HepG2 (cell line): ENCODE results near the gene ELAC1. TPM values are rescaled to one million over a fixed set of nuclear protein-coding genes. Genes with fewer than 3 reads are reported as not detected.

Source experiments
- AHDC1 ChIP-seq: sonication (generic); formaldehyde crosslinking; IDR thresholded peaks from 2 replicates; pipeline ENCODE4 v1.5.1; 2020; ENCODE audit warnings: mild to moderate bottlenecking, missing genetic modification reagents, borderline replicate concordance
- CC2D1A ChIP-seq: sonication (generic); formaldehyde crosslinking; IDR thresholded peaks from 2 replicates; pipeline ENCODE4 v1.8.1; 2023; ENCODE audit warnings: mild to moderate bottlenecking, missing genetic modification reagents
- ELF1 ChIP-seq: sonication (generic); formaldehyde crosslinking; IDR thresholded peaks from 2 replicates; pipeline ENCODE4 v1.4.0; 2020; ENCODE audit warnings: missing genetic modification reagents
- IKZF1 ChIP-seq: fragments of 450-650 bp; IDR thresholded peaks from 2 replicates; pipeline ENCODE4 v1.7.1; 2016
- MAX ChIP-seq: IDR thresholded peaks from 2 replicates; pipeline ENCODE4 v1.6.1; 2012; ENCODE audit warnings: inconsistent platforms
- MTF2 ChIP-seq: sonication (generic); formaldehyde crosslinking; IDR thresholded peaks from 2 replicates; pipeline ENCODE4 v1.5.0; 2020; ENCODE audit warnings: missing genetic modification reagents, borderline replicate concordance
- NFE2L2 ChIP-seq: fragments of 150-350 bp; IDR thresholded peaks from 2 replicates; pipeline ENCODE4 v1.6.1; 2014; ENCODE audit warnings: low read length
- NFKB2 ChIP-seq: sonication (generic); formaldehyde crosslinking; IDR thresholded peaks from 2 replicates; pipeline ENCODE4 v1.4.0; 2020; ENCODE audit warnings: missing genetic modification reagents, borderline replicate concordance
- RBM39 ChIP-seq: fragments of 200-400 bp; formaldehyde crosslinking; IDR thresholded peaks from one replicate; pipeline ENCODE4 v1.6.1; 2018; ENCODE audit warnings: antibody characterized with exemption, mild to moderate bottlenecking, low read depth, low read length; ENCODE audit not compliant: poor library complexity, severe bottlenecking
- SAP130 ChIP-seq: IDR thresholded peaks from 2 replicates; pipeline ENCODE4 v1.6.1; 2016; ENCODE audit warnings: low read depth
- SSRP1 ChIP-seq: IDR thresholded peaks from 2 replicates; pipeline ENCODE4 v1.6.1; 2016; ENCODE audit warnings: control low read depth
- ZFP1 ChIP-seq: IDR thresholded peaks from 2 replicates; pipeline ENCODE4 v1.6.1; 2016
- ZIK1 ChIP-seq: sonication (generic); formaldehyde crosslinking; IDR thresholded peaks from 2 replicates; pipeline ENCODE4 v1.5.0; 2020; ENCODE audit warnings: mild to moderate bottlenecking, low read depth, missing genetic modification reagents, borderline replicate concordance
- ZNF180 ChIP-seq: sonication (generic); formaldehyde crosslinking; IDR thresholded peaks from 2 replicates; pipeline ENCODE4 v1.4.0; 2020; ENCODE audit warnings: low read depth, missing genetic modification reagents, borderline replicate concordance
- ZNF510 ChIP-seq: sonication (generic); formaldehyde crosslinking; IDR thresholded peaks from 2 replicates; pipeline ENCODE4 v1.4.0; 2020; ENCODE audit warnings: low read depth, mild to moderate bottlenecking, missing genetic modification reagents
- ZNF598 ChIP-seq: sonication (generic); formaldehyde crosslinking; IDR thresholded peaks from 2 replicates; pipeline ENCODE4 v1.5.1; 2020; ENCODE audit warnings: mild to moderate bottlenecking, missing genetic modification reagents, borderline replicate concordance
- ZNF761 ChIP-seq: sonication (generic); formaldehyde crosslinking; conservative IDR thresholded peaks from 2 replicates; pipeline ENCODE4 v1.4.0; 2020; ENCODE audit warnings: mild to moderate bottlenecking, missing genetic modification reagents
- polyA plus RNA-seq, 8 experiments: library from polyadenylated mRNA; depleted of rRNA in 3 of 8; stranded (reverse) in 7 of 8; unstranded in 1 of 8; fragments of >200 nt; fragmentation: Illumina TruSeq in 4 of 8; extraction: Trizol in 4 of 8; gene quantifications; 2 replicates each; pipeline versions ENCODE4 v1.2.1 to v1.2.3, GENCODE V29; 2011 to 2016; ENCODE audit warnings: low read depth in 4 of 8, missing spikeins in 1 of 8, mixed read lengths in 1 of 8; ENCODE audit not compliant: insufficient read depth in 1 of 8
- total RNA-seq, 5 experiments: library from RNA; depleted of rRNA; stranded (reverse); fragments of >200 nt; fragmentation: Illumina TruSeq; extraction: Trizol; gene quantifications; 2 replicates each; pipeline ENCODE4 v1.2.3, GENCODE V29; 2016; ENCODE audit warnings: low read depth in 1 of 5
- TF ChIP-seq, protein P1 (sequence below): sonication (generic); formaldehyde crosslinking; IDR thresholded peaks from 2 replicates; pipeline ENCODE4 v1.4.0; 2020; ENCODE audit warnings: missing genetic modification reagents, mild to moderate bottlenecking, borderline replicate concordance
- TF ChIP-seq, protein P2 (sequence below): sonication (generic); formaldehyde crosslinking; IDR thresholded peaks from 2 replicates; pipeline ENCODE4 v1.9.0; 2022; ENCODE audit warnings: missing genetic modification reagents, mild to moderate bottlenecking, borderline replicate concordance

Gene ELAC1
- total and polyA plus RNA-seq, 2 of the 13 experiments (the other 11 are each of a cell fraction or from before 2014, with no cell fraction given): 1.9 to 3.6 TPM

DNA sequence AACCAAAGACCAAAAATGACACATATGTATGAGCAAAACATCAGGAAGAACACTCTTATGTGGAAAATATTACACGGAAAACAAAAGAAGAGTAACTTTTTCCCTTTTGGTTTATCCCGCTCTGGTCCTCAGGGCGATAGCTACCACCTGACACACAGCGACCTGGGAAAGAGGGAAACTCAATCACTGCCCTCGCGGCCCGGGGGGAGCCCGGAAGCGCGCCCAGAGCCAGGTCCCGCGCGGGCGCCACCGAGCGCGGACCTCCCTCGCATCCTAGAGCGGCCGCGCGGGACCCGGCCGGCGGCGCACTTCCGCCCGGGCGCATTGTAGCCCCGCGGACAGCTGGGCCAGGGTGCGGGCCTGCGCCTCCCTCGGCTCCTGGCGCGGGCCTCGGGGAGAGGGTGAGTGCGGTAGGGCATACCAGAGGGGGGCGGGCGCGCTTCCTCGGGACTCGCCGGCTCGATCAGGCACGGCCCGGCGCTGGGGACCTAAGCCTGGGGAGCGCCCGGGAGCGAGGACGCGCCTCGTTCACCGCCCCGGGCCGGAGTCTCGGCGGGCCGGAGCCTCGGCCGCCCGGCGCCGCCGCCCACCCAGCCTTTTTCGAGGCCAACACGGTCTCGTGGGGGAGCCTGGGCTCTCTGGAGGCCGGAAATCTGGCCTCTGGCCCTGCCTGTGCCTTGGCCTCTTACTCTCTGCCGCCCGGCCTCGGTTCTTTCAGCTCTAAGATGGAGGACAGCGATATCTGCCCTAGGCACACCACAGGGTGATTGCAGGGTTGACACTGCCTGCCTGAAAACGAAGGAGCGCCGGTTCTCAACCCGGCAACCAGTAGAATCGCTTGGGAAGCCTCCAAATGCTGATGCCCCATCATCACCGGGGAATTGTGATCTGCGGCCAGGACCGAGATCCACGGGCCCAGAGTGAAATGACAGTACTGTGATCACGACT, at the start of gene ELAC1 (continued):
- TF ChIP-seq, protein P1, sequence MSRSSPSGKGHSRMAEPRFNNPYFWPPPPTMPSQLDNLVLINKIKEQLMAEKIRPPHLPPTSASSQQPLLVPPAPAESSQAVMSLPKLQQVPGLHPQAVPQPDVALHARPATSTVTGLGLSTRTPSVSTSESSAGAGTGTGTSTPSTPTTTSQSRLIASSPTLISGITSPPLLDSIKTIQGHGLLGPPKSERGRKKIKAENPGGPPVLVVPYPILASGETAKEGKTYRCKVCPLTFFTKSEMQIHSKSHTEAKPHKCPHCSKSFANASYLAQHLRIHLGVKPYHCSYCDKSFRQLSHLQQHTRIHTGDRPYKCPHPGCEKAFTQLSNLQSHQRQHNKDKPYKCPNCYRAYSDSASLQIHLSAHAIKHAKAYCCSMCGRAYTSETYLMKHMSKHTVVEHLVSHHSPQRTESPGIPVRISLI (CRISPR knock-in tag): no peak
- peak; percentile 79 for TF ChIP-seq SAP130 (CRISPR knock-in tag)
- no peak for TF ChIP-seq ZIK1 (CRISPR knock-in tag)
- TF ChIP-seq NFKB2 (CRISPR knock-in tag): peak; percentile 29; the same call in 1 of the 2 replicates
- peak; percentile 83 for TF ChIP-seq MAX
- TF ChIP-seq ZNF598 (CRISPR knock-in tag): no peak
- TF ChIP-seq, protein P2, sequence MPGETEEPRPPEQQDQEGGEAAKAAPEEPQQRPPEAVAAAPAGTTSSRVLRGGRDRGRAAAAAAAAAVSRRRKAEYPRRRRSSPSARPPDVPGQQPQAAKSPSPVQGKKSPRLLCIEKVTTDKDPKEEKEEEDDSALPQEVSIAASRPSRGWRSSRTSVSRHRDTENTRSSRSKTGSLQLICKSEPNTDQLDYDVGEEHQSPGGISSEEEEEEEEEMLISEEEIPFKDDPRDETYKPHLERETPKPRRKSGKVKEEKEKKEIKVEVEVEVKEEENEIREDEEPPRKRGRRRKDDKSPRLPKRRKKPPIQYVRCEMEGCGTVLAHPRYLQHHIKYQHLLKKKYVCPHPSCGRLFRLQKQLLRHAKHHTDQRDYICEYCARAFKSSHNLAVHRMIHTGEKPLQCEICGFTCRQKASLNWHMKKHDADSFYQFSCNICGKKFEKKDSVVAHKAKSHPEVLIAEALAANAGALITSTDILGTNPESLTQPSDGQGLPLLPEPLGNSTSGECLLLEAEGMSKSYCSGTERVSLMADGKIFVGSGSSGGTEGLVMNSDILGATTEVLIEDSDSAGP (CRISPR knock-in tag): peak; percentile 41; the same call in 1 of the 2 replicates
- TF ChIP-seq ZNF180 (CRISPR knock-in tag): no peak
- TF ChIP-seq ELF1: peak; percentile 81
- no peak for TF ChIP-seq RBM39
- no peak; the same call in 1 of the 2 replicates for TF ChIP-seq ZFP1 (CRISPR knock-in tag)
- no peak for TF ChIP-seq MTF2 (CRISPR knock-in tag)
- peak; percentile 54; the same call in 1 of the 2 replicates for TF ChIP-seq ZNF761 (CRISPR knock-in tag)
- no peak for TF ChIP-seq NFE2L2
- no peak for TF ChIP-seq IKZF1
- TF ChIP-seq CC2D1A: no peak
- no peak for TF ChIP-seq AHDC1 (CRISPR knock-in tag)
- no peak for TF ChIP-seq ZNF510 (CRISPR knock-in tag)
- TF ChIP-seq SSRP1 (CRISPR knock-in tag): no peak
